ENCODE results near the gene CDIP1. TPM values are rescaled to one million over a fixed set of nuclear protein-coding genes. Genes with fewer than 3 reads are reported as not detected.

The CDIP1 gene
- total RNA-seq, 1 donor = 11.8 TPM

GRCh38 chr16:4561596-4561995 is 23.0 kb upstream of the CDIP1 start:
- H3K4me3 ChIP-seq (ENCODE audit: low read depth, low read length) = no peak overlapping the region
- TF ChIP-seq CTCF (IDR thresholded peaks at IDR 0.05; ENCODE audit: insufficient read depth, low read length) = no peak
- DNase-seq (ENCODE audit: low read depth) = no peak

- no peak for TF ChIP-seq CTCF (IDR thresholded peaks at IDR 0.05; ENCODE audit: insufficient read depth, low read length)
- DNase-seq (ENCODE audit: low read depth) = no peak
These were observed 19.4 kb upstream of the CDIP1 start for GRCh38 chr16:4557973-4558372.

GRCh38 chr16:4556580-4556979 is 18.0 kb upstream of the CDIP1 start:
- H3K4me3 ChIP-seq (ENCODE audit: low read depth, low read length) = no peak overlapping the region
- no peak for TF ChIP-seq CTCF (IDR thresholded peaks at IDR 0.05; ENCODE audit: insufficient read depth, low read length)
- DNase-seq (ENCODE audit: low read depth) = no peak

More at GRCh38 chr16:4557973-4558372, 19.4 kb upstream of the CDIP1 start:
- no peak overlapping the region for H3K4me3 ChIP-seq (ENCODE audit: low read depth, low read length)

- H3K4me3 ChIP-seq (ENCODE audit: low read depth, low read length) = no peak within 1 kb of the TSS
- no peak for TF ChIP-seq CTCF (IDR thresholded peaks at IDR 0.05; ENCODE audit: insufficient read depth, low read length)
- peak; percentile 18 for DNase-seq (ENCODE audit: low read depth)
These were observed 17.5 kb upstream of the CDIP1 start, which contains the start of gene C16orf96 for GRCh38 chr16:4556112-4556511. Gene C16orf96 (plus strand): TSS chr16:4556340. CDS start chr16:4556490, 150 bp downstream.

GRCh38 chr16:4552541-4552940 is 14.0 kb upstream of the CDIP1 start:
- no peak for TF ChIP-seq CTCF (IDR thresholded peaks at IDR 0.05; ENCODE audit: insufficient read depth, low read length)
- H3K4me3 ChIP-seq (ENCODE audit: low read depth, low read length) = no peak overlapping the region
- DNase-seq (ENCODE audit: low read depth) = no peak

- no peak for TF ChIP-seq CTCF (IDR thresholded peaks at IDR 0.05; ENCODE audit: insufficient read depth, low read length)
- peak; percentile 38 for DNase-seq (ENCODE audit: low read depth)
These were observed 12.0 kb upstream of the CDIP1 start for GRCh38 chr16:4550591-4550990.

GRCh38 chr16:4548124-4548523 is 9.6 kb upstream of the CDIP1 start:
- TF ChIP-seq CTCF (IDR thresholded peaks at IDR 0.05; ENCODE audit: insufficient read depth, low read length) = no peak
- no peak overlapping the region for H3K4me3 ChIP-seq (ENCODE audit: low read depth, low read length)
- DNase-seq (ENCODE audit: low read depth) = no peak

More at GRCh38 chr16:4550591-4550990, 12.0 kb upstream of the CDIP1 start:
- H3K4me3 ChIP-seq (ENCODE audit: low read depth, low read length) = no peak overlapping the region
